Neural progenitor cell (in vitro differentiated cells): Measurements from ENCODE around the gene B3GAT1. TPM values are rescaled to one million over a fixed set of nuclear protein-coding genes. Genes with fewer than 3 reads are reported as not detected.

ENCODE experiments used
- DNase-seq: peaks from one replicate; pipeline ENCODE4 v3.0.0-alpha.2; 2016; ENCODE audit warnings: low spot score
- H2AFZ ChIP-seq: fragments of 200-600 bp; sonication (generic); replicated peaks from 2 replicates; pipeline ENCODE4 v1.6.1; 2016; ENCODE audit warnings: antibody characterized with exemption
- H3F3A ChIP-seq: fragments of 200-600 bp; sonication (generic); 2 replicates; pipeline ENCODE4 v1.6.1; 2016; ENCODE audit warnings: antibody characterized with exemption, low read depth
- H3K27ac ChIP-seq: fragments of 200-600 bp; sonication (generic); 2 replicates; pipeline ENCODE4 v1.5.1; 2016; ENCODE audit warnings: mild to moderate bottlenecking
- H3K27me3 ChIP-seq: fragments of 200-600 bp; sonication (generic); 2 replicates; pipeline ENCODE4 v1.6.1; 2016; ENCODE audit warnings: mild to moderate bottlenecking, moderate library complexity
- H3K36me3 ChIP-seq: fragments of 200-600 bp; sonication (generic); 2 replicates; pipeline ENCODE4 v1.5.1; 2016
- H3K4me1 ChIP-seq: fragments of 200-600 bp; sonication (generic); 2 replicates; pipeline ENCODE4 v1.6.1; 2016; ENCODE audit warnings: mixed run types
- H3K4me2 ChIP-seq: fragments of 200-600 bp; sonication (generic); 2 replicates; pipeline ENCODE4 v1.6.1; 2016
- H3K4me3 ChIP-seq: fragments of 200-600 bp; sonication (generic); 2 replicates; pipeline ENCODE4 v1.5.1; 2016
- H3K79me2 ChIP-seq: fragments of 200-600 bp; sonication (generic); 2 replicates; pipeline ENCODE4 v1.6.1; 2016; ENCODE audit warnings: low read depth
- H3K9ac ChIP-seq: fragments of 200-600 bp; sonication (generic); 2 replicates; pipeline ENCODE4 v1.6.1; 2016
- H3K9me3 ChIP-seq: fragments of 200-600 bp; sonication (generic); 2 replicates; pipeline ENCODE4 v1.5.1; 2016; ENCODE audit warnings: low read depth
- H4K20me1 ChIP-seq: fragments of 200-600 bp; sonication (generic); 2 replicates; pipeline ENCODE4 v1.6.1; 2016; ENCODE audit warnings: low read depth
- H3K27ac Mint-ChIP-seq: 3 replicates; pipeline ENCODE4 v1.8.0; 2021; ENCODE audit warnings: mixed read lengths
- H3K27me3 Mint-ChIP-seq: 2 replicates; pipeline ENCODE4 v1.8.0; 2022; ENCODE audit warnings: low read depth, mild to moderate bottlenecking, inconsistent platforms, moderate library complexity, mixed read lengths; ENCODE audit not compliant: insufficient read depth
- H3K36me3 Mint-ChIP-seq: 3 replicates; pipeline ENCODE4 v1.8.0; 2021; ENCODE audit warnings: mixed read lengths
- H3K4me1 Mint-ChIP-seq: 3 replicates; pipeline ENCODE4 v1.8.0; 2021; ENCODE audit warnings: mixed read lengths
- H3K4me3 Mint-ChIP-seq: 3 replicates; pipeline ENCODE4 v1.8.0; 2021; ENCODE audit warnings: mild to moderate bottlenecking, moderate library complexity, mixed read lengths
- H3K9me3 Mint-ChIP-seq: 3 replicates; pipeline ENCODE4 v1.8.0; 2020; ENCODE audit warnings: mixed read lengths
- EZH2 ChIP-seq: fragments of 200-600 bp; sonication (generic); IDR thresholded peaks from 2 replicates; pipeline ENCODE4 v1.6.1; 2017; ENCODE audit warnings: antibody characterized with exemption, mild to moderate bottlenecking, moderate library complexity
- EZH2phosphoT487 ChIP-seq: fragments of 200-600 bp; sonication (generic); IDR thresholded peaks from 2 replicates; pipeline ENCODE4 v1.6.1; 2017; ENCODE audit warnings: antibody characterized with exemption
- total RNA-seq: library from RNA; depleted of rRNA; stranded (reverse); fragments of >200 nt; gene quantifications from 2 replicates; pipeline ENCODE4 v1.2.3, GENCODE V29; 2015; ENCODE audit warnings: low replicate concordance
- TF ChIP-seq, protein P1 (sequence below): fragments of 200-600 bp; sonication (generic); IDR thresholded peaks from 2 replicates; pipeline ENCODE4 v1.5.1; 2017; ENCODE audit warnings: antibody characterized with exemption, mild to moderate bottlenecking

The B3GAT1 gene
- total RNA-seq, 1 donor from 2014 or later = 11.0 TPM

DNA sequence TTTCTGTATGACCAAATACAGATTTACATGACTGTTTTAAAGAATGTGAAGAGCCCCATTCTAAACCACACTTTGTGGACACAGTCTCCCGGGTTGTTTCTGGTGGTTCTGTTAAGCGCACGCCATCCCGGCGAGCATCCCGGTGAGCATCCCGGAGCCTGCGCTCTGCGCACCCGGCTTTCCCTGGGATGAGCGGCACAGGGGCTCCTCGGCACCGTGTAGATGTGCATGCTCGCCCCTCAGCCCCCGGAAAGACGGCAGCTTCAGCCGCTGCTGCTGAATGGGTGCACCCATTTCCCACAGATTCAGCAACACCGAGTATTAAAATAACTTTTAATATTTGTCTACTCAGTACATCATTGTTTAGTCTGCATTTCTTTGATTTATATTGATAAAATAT is 44.3 kb downstream of the B3GAT1 start:
- no peaks in the 10 kb centered on the region for H3K27me3 ChIP-seq
- H2AFZ ChIP-seq = no peak overlapping the region
- H3K9ac ChIP-seq = no peak overlapping the region
- no peak overlapping the region for H3K4me3 ChIP-seq
- no peak overlapping the region for H3K27ac ChIP-seq
- H3K27ac Mint-ChIP-seq = no peak overlapping the region
- H3K79me2 ChIP-seq = no peaks in the 10 kb centered on the region
- TF ChIP-seq EZH2 (no peak), EZH2phosphoT487 (no peak)
- TF ChIP-seq, protein P1, sequence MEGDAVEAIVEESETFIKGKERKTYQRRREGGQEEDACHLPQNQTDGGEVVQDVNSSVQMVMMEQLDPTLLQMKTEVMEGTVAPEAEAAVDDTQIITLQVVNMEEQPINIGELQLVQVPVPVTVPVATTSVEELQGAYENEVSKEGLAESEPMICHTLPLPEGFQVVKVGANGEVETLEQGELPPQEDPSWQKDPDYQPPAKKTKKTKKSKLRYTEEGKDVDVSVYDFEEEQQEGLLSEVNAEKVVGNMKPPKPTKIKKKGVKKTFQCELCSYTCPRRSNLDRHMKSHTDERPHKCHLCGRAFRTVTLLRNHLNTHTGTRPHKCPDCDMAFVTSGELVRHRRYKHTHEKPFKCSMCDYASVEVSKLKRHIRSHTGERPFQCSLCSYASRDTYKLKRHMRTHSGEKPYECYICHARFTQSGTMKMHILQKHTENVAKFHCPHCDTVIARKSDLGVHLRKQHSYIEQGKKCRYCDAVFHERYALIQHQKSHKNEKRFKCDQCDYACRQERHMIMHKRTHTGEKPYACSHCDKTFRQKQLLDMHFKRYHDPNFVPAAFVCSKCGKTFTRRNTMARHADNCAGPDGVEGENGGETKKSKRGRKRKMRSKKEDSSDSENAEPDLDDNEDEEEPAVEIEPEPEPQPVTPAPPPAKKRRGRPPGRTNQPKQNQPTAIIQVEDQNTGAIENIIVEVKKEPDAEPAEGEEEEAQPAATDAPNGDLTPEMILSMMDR = no peak
- H3F3A ChIP-seq = no peaks in the 10 kb centered on the region
- DNase-seq = no peak
- H3K36me3 ChIP-seq = no peaks in the 10 kb centered on the region
- no peaks in the 10 kb centered on the region for H3K9me3 Mint-ChIP-seq
- H3K4me1 Mint-ChIP-seq = peaks cover 6% of the 10 kb centered on the region
- no peaks in the 10 kb centered on the region for H3K4me1 ChIP-seq
- peaks cover 11% of the 10 kb centered on the region for H3K36me3 Mint-ChIP-seq
- H3K4me2 ChIP-seq = no peak overlapping the region
- H3K27me3 Mint-ChIP-seq = peaks cover 8% of the 10 kb centered on the region
- H3K4me3 Mint-ChIP-seq = no peak overlapping the region
- H4K20me1 ChIP-seq = no peaks in the 10 kb centered on the region
- H3K9me3 ChIP-seq = no peaks in the 10 kb centered on the region

DNA sequence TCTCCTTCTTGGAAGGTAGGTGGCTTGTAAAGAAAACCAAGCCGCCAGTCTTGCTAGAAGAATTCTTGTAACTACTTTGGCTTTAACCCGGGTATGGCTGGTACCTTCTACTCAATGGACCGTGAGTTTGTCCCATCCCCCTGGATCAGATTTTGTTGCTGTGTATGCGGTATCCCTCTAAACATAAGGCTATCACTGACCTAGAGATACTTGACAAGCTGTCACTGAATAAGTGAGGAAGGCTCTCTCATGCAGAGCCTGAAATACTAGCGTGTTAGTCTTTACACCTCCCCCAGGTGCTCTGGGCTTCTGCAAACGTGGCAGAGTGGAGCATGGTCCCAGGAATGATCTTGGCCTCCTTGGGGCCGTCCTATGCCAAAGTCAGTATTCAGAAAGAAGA is 45.8 kb downstream of the B3GAT1 start:
- Histone ChIP-seq H3F3A (no peaks in the 10 kb centered on the region), H3K36me3 (no peaks in the 10 kb centered on the region), H4K20me1 (no peaks in the 10 kb centered on the region), H3K27me3 (no peaks in the 10 kb centered on the region), H3K27ac (no peak overlapping the region), H3K79me2 (no peaks in the 10 kb centered on the region), H3K4me2 (no peak overlapping the region), H3K9ac (no peak overlapping the region), H3K9me3 (no peaks in the 10 kb centered on the region), H3K4me1 (no peaks in the 10 kb centered on the region), H3K4me3 (no peak overlapping the region), H2AFZ (no peak overlapping the region)
- Mint-ChIP-seq H3K27ac (no peak overlapping the region), H3K4me1 (peaks cover 11% of the 10 kb centered on the region), H3K9me3 (no peaks in the 10 kb centered on the region), H3K4me3 (no peak overlapping the region), H3K36me3 (peaks cover 14% of the 10 kb centered on the region), H3K27me3 (peaks cover 9% of the 10 kb centered on the region)
- no peak for DNase-seq
- no peak for TF ChIP-seq EZH2phosphoT487
- TF ChIP-seq, protein P1 = no peak

DNA sequence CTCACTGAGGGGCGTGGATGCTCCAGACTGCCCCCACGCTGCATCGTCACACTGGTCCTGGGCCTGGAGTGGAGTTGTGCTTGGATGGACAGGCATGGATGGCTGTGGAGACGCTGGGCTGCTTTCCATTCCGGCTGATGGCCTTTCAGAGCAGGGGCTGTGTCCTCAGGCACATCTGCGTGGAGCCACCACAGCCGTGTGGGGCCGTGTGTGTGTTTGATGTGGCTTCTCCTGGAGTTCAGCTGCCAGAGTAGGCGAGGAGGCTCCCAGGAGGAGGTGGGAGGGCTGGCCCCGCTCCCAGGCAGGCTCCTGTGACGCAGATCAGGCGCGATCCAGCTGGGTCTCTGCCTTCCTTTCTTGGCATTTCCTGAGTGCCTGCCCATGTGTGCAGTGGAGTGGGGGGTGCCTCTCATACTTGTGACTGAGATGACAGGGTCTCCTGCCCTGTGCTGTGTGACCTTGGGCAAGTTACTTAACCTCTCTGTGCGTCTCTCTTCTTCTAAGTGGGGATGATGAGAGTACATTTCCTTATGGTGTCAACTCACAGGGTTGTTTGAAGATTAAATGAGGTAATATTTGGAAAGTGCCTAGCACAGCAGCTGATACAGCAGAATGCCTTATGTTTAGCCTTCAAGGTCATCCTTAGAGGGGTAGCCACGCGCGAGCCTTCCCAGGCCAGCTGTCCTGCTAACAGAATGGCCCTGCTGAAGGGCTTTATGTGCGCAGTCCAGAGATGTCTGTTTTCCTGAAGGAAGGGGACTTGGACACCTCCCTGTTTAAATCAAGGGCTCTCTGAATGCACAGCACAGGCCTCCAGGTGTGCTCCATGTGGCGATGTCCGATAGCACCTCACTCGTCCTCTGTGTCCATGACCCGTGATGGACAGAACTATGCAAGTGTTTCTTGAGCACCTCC is 46.8 kb downstream of the B3GAT1 start:
- Histone ChIP-seq H2AFZ (no peak overlapping the region), H3K9ac (no peak overlapping the region), H3K4me3 (no peak overlapping the region), H3F3A (no peaks in the 10 kb centered on the region), H3K36me3 (no peaks in the 10 kb centered on the region), H3K4me1 (no peaks in the 10 kb centered on the region), H3K4me2 (no peak overlapping the region), H3K27me3 (no peaks in the 10 kb centered on the region), H3K27ac (no peak overlapping the region), H3K79me2 (no peaks in the 10 kb centered on the region), H4K20me1 (no peaks in the 10 kb centered on the region), H3K9me3 (no peaks in the 10 kb centered on the region)
- H3K9me3 Mint-ChIP-seq = no peaks in the 10 kb centered on the region
- peaks cover 9% of the 10 kb centered on the region for H3K27me3 Mint-ChIP-seq
- TF ChIP-seq EZH2phosphoT487 (no peak), EZH2 (no peak)
- TF ChIP-seq, protein P1 = no peak
- no peak overlapping the region for H3K4me3 Mint-ChIP-seq
- peaks cover 8% of the 10 kb centered on the region for H3K36me3 Mint-ChIP-seq
- H3K27ac Mint-ChIP-seq = no peak overlapping the region
- no peak for DNase-seq
- peaks cover 11% of the 10 kb centered on the region for H3K4me1 Mint-ChIP-seq
